ENCODE results near the gene TUT7.

TUT7 gene

GRCh38 chr9:86336058-86336457 lies 18.2 kb downstream of the TUT7 start:
- TF ChIP-seq CTCF (IDR thresholded peaks at IDR 0.05; ENCODE audit: low read depth, low read length), result no peak
- no peak overlapping the region for H3K4me3 ChIP-seq (replicated peaks in 1 of 2; ENCODE audit: low read depth in 2 of 2, low read length in 2 of 2)
- no peak for DNase-seq (ENCODE audit: low read depth in 2 of 2)

GRCh38 chr9:86333651-86334050 lies 20.6 kb downstream of the TUT7 start:
- TF ChIP-seq CTCF (IDR thresholded peaks at IDR 0.05; ENCODE audit: low read depth, low read length), result no peak
- H3K4me3 ChIP-seq (replicated peaks in 1 of 2; ENCODE audit: low read depth in 2 of 2, low read length in 2 of 2), result no peak overlapping the region
- DNase-seq (ENCODE audit: low read depth in 2 of 2), result no peak

- no peak for TF ChIP-seq CTCF (IDR thresholded peaks at IDR 0.05; ENCODE audit: low read depth, low read length)
- H3K4me3 ChIP-seq (replicated peaks in 1 of 2; ENCODE audit: low read depth in 2 of 2, low read length in 2 of 2), result no peak overlapping the region
- no peak for DNase-seq (ENCODE audit: low read depth in 2 of 2)
Observed at GRCh38 chr9:86330186-86330585, 24.0 kb downstream of the TUT7 start.

- no peak overlapping the region for H3K4me3 ChIP-seq (replicated peaks in 1 of 2; ENCODE audit: low read depth in 2 of 2, low read length in 2 of 2)
- TF ChIP-seq CTCF (IDR thresholded peaks at IDR 0.05; ENCODE audit: low read depth, low read length), result no peak
- DNase-seq (ENCODE audit: low read depth in 2 of 2), result no peak
Observed at GRCh38 chr9:86329649-86330048, 24.6 kb downstream of the TUT7 start.

- DNase-seq (ENCODE audit: low read depth in 2 of 2), result no peak
- no peak for TF ChIP-seq CTCF (IDR thresholded peaks at IDR 0.05; ENCODE audit: low read depth, low read length)
- no peak overlapping the region for H3K4me3 ChIP-seq (replicated peaks in 1 of 2; ENCODE audit: low read depth in 2 of 2, low read length in 2 of 2)
Observed at GRCh38 chr9:86328156-86328555, 26.1 kb downstream of the TUT7 start.

- no peak for TF ChIP-seq CTCF (IDR thresholded peaks at IDR 0.05; ENCODE audit: low read depth, low read length)
- H3K4me3 ChIP-seq (replicated peaks in 1 of 2; ENCODE audit: low read depth in 2 of 2, low read length in 2 of 2), result no peak overlapping the region
- DNase-seq (ENCODE audit: low read depth in 2 of 2), result no peak
Observed at GRCh38 chr9:86326536-86326935, 27.7 kb downstream of the TUT7 start.

GRCh38 chr9:86324901-86325300 lies 29.3 kb downstream of the TUT7 start:
- TF ChIP-seq CTCF (IDR thresholded peaks at IDR 0.05; ENCODE audit: low read depth, low read length), result no peak
- no peak for DNase-seq (ENCODE audit: low read depth in 2 of 2)
- no peak overlapping the region for H3K4me3 ChIP-seq (replicated peaks in 1 of 2; ENCODE audit: low read depth in 2 of 2, low read length in 2 of 2)
